ENCODE measurements around the gene MAGOH. TPM values are rescaled to one million over a fixed set of nuclear protein-coding genes. Genes with fewer than 3 reads are reported as not detected.

The MAGOH gene
- total RNA-seq (2014; rRNA removed) (48.9 and 53.1 TPM in 2 replicates), Bru-seq, nascent RNA (percentile 89 among the genes with signal in this experiment), BruChase-seq, experiment 1, labeled RNA remaining after a 6-hour chase (percentile 90 among the genes with signal in this experiment), BruChase-seq, experiment 2, labeled RNA remaining after a 2-hour chase (percentile 87 among the genes with signal in this experiment)
- long read RNA-seq, transcript MAGOH-202 (5 exons, 756 nt), result major isoform, 5 of 14 reads
- long read RNA-seq, partial matches to known transcripts, result 1 of 14 reads
- long read RNA-seq, other reads (novel, unspliced or antisense), result 3 of 14 reads

GRCh38 chr1:53238197-53239155 is at the start of gene MAGOH:
TSS of gene MAGOH (minus strand) at chr1:53238518. CDS start at chr1:53238448, 70 bp downstream.
- TSS peak; percentile 96 for BruUV-seq (replicated peaks)
- Histone ChIP-seq H3K9me3 (ENCODE audit: low read length) (no peaks in the 10 kb centered on the region), H3K9me2 (replicated peaks; ENCODE audit: low read length) (no peaks in the 10 kb centered on the region), H3K27me3 (ENCODE audit: low read length) (no peaks in the 10 kb centered on the region), H2AFZ (ENCODE audit: low read length) (peak within 1 kb of the TSS; percentile 86), H3K4me2 (ENCODE audit: low read length) (peak within 1 kb of the TSS; percentile 96), H3K4me1 (ENCODE audit: insufficient read depth, low read length) (peaks cover 23% of the 10 kb centered on the region), H3K36me3 (ENCODE audit: low read depth, low read length) (peaks cover 21% of the 10 kb centered on the region; the same call in 1 of the 2 replicates), H3F3A (ENCODE audit: low read length, unreplicated experiment) (peaks cover 7% of the 10 kb centered on the region), H4K20me1 (ENCODE audit: low read length) (no peaks in the 10 kb centered on the region), H3K27ac (ENCODE audit: low read length) (peak within 1 kb of the TSS; percentile 45), H3K79me2 (ENCODE audit: low read length) (peaks cover 37% of the 10 kb centered on the region), H3K9ac (ENCODE audit: low read length) (peak within 1 kb of the TSS; percentile 94), H3K4me3 (ENCODE audit: low read length) (peak within 1 kb of the TSS; percentile 98)
- ChIA-PET POLR2A (ENCODE audit: unreplicated experiment) (interaction anchor here (0.6 kb wide), 2 partner anchors 25 to 507 kb away, joined by 3 to 12 read pairs; no protein-coding TSS in a partner anchor), CTCF (interaction anchor here (0.5 kb wide), 1 partner anchor 668 kb away, joined by 3 read pairs; no protein-coding TSS in a partner anchor)
- DNase-seq, result peak; percentile 91
- no peak for TF ChIP-seq EZH2phosphoT487 (IDR thresholded peaks at IDR 0.05; ENCODE audit: borderline replicate concordance, low read length)
- no peak for TF ChIP-seq EZH2 (IDR thresholded peaks at IDR 0.05; ENCODE audit: low read length, unreplicated experiment)
- TF ChIP-seq, protein P1, sequence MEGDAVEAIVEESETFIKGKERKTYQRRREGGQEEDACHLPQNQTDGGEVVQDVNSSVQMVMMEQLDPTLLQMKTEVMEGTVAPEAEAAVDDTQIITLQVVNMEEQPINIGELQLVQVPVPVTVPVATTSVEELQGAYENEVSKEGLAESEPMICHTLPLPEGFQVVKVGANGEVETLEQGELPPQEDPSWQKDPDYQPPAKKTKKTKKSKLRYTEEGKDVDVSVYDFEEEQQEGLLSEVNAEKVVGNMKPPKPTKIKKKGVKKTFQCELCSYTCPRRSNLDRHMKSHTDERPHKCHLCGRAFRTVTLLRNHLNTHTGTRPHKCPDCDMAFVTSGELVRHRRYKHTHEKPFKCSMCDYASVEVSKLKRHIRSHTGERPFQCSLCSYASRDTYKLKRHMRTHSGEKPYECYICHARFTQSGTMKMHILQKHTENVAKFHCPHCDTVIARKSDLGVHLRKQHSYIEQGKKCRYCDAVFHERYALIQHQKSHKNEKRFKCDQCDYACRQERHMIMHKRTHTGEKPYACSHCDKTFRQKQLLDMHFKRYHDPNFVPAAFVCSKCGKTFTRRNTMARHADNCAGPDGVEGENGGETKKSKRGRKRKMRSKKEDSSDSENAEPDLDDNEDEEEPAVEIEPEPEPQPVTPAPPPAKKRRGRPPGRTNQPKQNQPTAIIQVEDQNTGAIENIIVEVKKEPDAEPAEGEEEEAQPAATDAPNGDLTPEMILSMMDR (conservative IDR thresholded peaks at IDR 0.05; ENCODE audit: low read depth, low read length), result no peak
- ATAC-seq, result peak; percentile 95
- intact Hi-C loops (cut with micrococcal nuclease), result loop anchor here (1.0 kb wide), 1 partner anchor 18 kb away; the partner anchor contains the start of gene CZIB

DNA sequence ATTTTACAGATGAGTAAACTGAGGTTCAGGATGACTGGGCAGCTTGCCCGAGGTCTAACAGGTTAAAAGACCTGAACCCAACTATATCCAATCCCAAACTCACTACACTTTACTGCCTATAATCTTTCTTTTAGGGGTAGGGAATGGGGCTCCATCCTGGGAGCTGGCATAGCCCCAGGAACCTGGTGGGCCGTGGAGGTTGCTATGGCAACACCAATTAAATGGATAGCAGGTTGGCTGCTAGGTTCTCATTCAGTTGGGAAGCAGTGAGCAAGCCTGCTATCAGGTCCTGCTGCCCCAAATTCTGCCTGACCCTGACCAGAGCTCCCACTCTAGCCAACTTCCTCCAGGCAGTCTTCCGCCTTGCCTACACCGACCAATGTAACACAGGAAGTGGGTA is 48.6 kb upstream of the MAGOH start:
- no TSS peak for BruUV-seq (replicated peaks)
- CTCF ChIA-PET, result no interaction called here
- POLR2A ChIA-PET (ENCODE audit: unreplicated experiment), result no interaction called here

More for the DNA sequence above, 48.6 kb upstream of the MAGOH start:
- H3K4me2 ChIP-seq (ENCODE audit: low read length), result no peak overlapping the region
- no peak overlapping the region for H2AFZ ChIP-seq (ENCODE audit: low read length)
- ATAC-seq (no peak), DNase-seq (no peak)
- H3K9me3 ChIP-seq (ENCODE audit: low read length), result no peaks in the 10 kb centered on the region
- H3K79me2 ChIP-seq (ENCODE audit: low read length), result no peaks in the 10 kb centered on the region
- no peak overlapping the region for H3K9ac ChIP-seq (ENCODE audit: low read length)
- intact Hi-C loops (cut with micrococcal nuclease), result no loop called here
- no peaks in the 10 kb centered on the region for H3K9me2 ChIP-seq (replicated peaks; ENCODE audit: low read length)
- no peak overlapping the region for H3K27ac ChIP-seq (ENCODE audit: low read length)
- H3F3A ChIP-seq (ENCODE audit: low read length, unreplicated experiment), result no peaks in the 10 kb centered on the region
- no peaks in the 10 kb centered on the region for H3K27me3 ChIP-seq (ENCODE audit: low read length)
- TF ChIP-seq EZH2 (IDR thresholded peaks at IDR 0.05; ENCODE audit: low read length, unreplicated experiment), result no peak
- no peak for TF ChIP-seq EZH2phosphoT487 (IDR thresholded peaks at IDR 0.05; ENCODE audit: borderline replicate concordance, low read length)
- TF ChIP-seq, protein P1 (conservative IDR thresholded peaks at IDR 0.05; ENCODE audit: low read depth, low read length), result no peak
- no peaks in the 10 kb centered on the region for H3K4me1 ChIP-seq (ENCODE audit: insufficient read depth, low read length)
- peaks cover 31% of the 10 kb centered on the region for H3K36me3 ChIP-seq (ENCODE audit: low read depth, low read length)
- H3K4me3 ChIP-seq (ENCODE audit: low read length), result no peak overlapping the region
- H4K20me1 ChIP-seq (ENCODE audit: low read length), result no peaks in the 10 kb centered on the region

Measured in PC-3 (cell line).